B cell (primary cell): Measurements from ENCODE around the gene CHIT1. TPM values are rescaled to one million over a fixed set of nuclear protein-coding genes. Genes with fewer than 3 reads are reported as not detected.

Experiments used
- ATAC-seq: fragments of 200-7000 bp; cut with Tn5 transposase; one replicate; pipeline ENCODE4 v1.10.0; 2021; ENCODE audit warnings: low read depth, mild to moderate bottlenecking, moderate number of reproducible peaks, moderate library complexity
- CTCF ChIA-PET: fragments of 350-600 bp; sonication (Branson Sonifier 250); formaldehyde crosslinking; loops from one replicate; lab custom pipeline; 2021; ENCODE audit warnings: antibody characterized with exemption, inconsistent platforms; lab: Charles Lee
- POLR2A ChIA-PET: fragments of 350-600 bp; sonication (Branson Sonifier 250); formaldehyde crosslinking; loops from one replicate; lab custom pipeline; 2021; ENCODE audit warnings: antibody characterized with exemption; lab: Charles Lee
- DNase-seq: peaks from one replicate; pipeline ENCODE4 v3.0.0; 2013
- H2AFZ ChIP-seq: 2 replicates; pipeline ENCODE4 v1.6.1; 2012; ENCODE audit warnings: mild to moderate bottlenecking, low read depth, low read length; ENCODE audit not compliant: insufficient read depth, poor library complexity, severe bottlenecking
- H3K27ac ChIP-seq, 2 donors: 1 replicate in 1 of 2; 2 replicates in 1 of 2; pipeline ENCODE4 v1.5.1; 2012 to 2013; ENCODE audit warnings: low read length in 2 of 2, mild to moderate bottlenecking in 2 of 2, moderate library complexity in 1 of 2
- H3K27me3 ChIP-seq, 4 experiments: fragments of 200-600 bp in 1 of 4; sonication (generic) in 1 of 4; replicated peaks in 1 of 4; 1 replicate in 2 of 4; 2 replicates in 2 of 4; pipeline versions ENCODE4 v1.6.1 to v1.7.0; 2013 to 2016; ENCODE audit warnings: low read length in 3 of 4, mild to moderate bottlenecking in 2 of 4, mixed read lengths in 1 of 4, moderate library complexity in 1 of 4; ENCODE audit not compliant: insufficient read depth in 4 of 4, control insufficient read depth in 3 of 4; ENCODE audit errors: control extremely low read depth in 1 of 4
- H3K36me3 ChIP-seq, 2 experiments: replicated peaks in 1 of 2; 1 replicate in 1 of 2; 2 replicates in 1 of 2; pipeline versions ENCODE4 v1.6.1 to v1.7.1; 2013; ENCODE audit warnings: low read length in 1 of 2; ENCODE audit not compliant: insufficient read depth in 2 of 2, control insufficient read depth in 1 of 2; ENCODE audit errors: control extremely low read depth in 1 of 2, extremely low read depth in 1 of 2
- H3K4me1 ChIP-seq, 2 donors: fragments of 200-600 bp in 1 of 2; sonication (generic) in 1 of 2; 1 replicate in 1 of 2; 2 replicates in 1 of 2; pipeline versions ENCODE4 v1.5.1 to v1.6.1; 2013 to 2017; ENCODE audit warnings: low read length in 2 of 2; ENCODE audit not compliant: control insufficient read depth in 2 of 2, insufficient read depth in 2 of 2
- H3K4me2 ChIP-seq: replicated peaks from 2 replicates; pipeline ENCODE3; 2012; ENCODE audit warnings: mild to moderate bottlenecking, low read depth, low read length; ENCODE audit not compliant: poor library complexity, severe bottlenecking
- H3K4me3 ChIP-seq, 5 experiments: fragments of 200-600 bp in 1 of 5; sonication (generic) in 1 of 5; 1 replicate in 3 of 5; 2 replicates in 2 of 5; pipeline versions ENCODE4 v1.5.1 to v1.7.0; 2011 to 2016; ENCODE audit warnings: low read length in 4 of 5, mild to moderate bottlenecking in 4 of 5, low read depth in 2 of 5, control low read depth in 1 of 5, moderate library complexity in 1 of 5; ENCODE audit not compliant: insufficient read depth in 1 of 5; ENCODE audit errors: control extremely low read depth in 1 of 5, extremely low read depth in 1 of 5
- H3K79me2 ChIP-seq: fragments of 200-600 bp; sonication (generic); one replicate; pipeline ENCODE4 v1.6.0; 2016; ENCODE audit warnings: low read length; ENCODE audit not compliant: control insufficient read depth, insufficient read depth
- H3K9ac ChIP-seq: fragments of 200-600 bp; sonication (generic); 2 replicates; pipeline ENCODE4 v1.6.1; 2017; ENCODE audit warnings: mild to moderate bottlenecking, low read length, moderate library complexity
- H3K9me3 ChIP-seq, 3 donors: one replicate each; pipeline versions ENCODE4 v1.6.1 to v1.7.1; 2013; ENCODE audit warnings: low read length in 2 of 3; ENCODE audit not compliant: control insufficient read depth in 2 of 3, insufficient read depth in 1 of 3; ENCODE audit errors: control extremely low read depth in 1 of 3
- H4K20me1 ChIP-seq: 2 replicates; pipeline ENCODE4 v1.6.0; 2012; ENCODE audit warnings: mild to moderate bottlenecking, low read length; ENCODE audit not compliant: insufficient read depth, control insufficient read depth, poor library complexity, severe bottlenecking
- H3K27ac Mint-ChIP-seq: one replicate; pipeline ENCODE4 v1.8.0; 2021; ENCODE audit warnings: mixed read lengths
- H3K27me3 Mint-ChIP-seq: one replicate; pipeline ENCODE4 v1.8.0; 2021; ENCODE audit warnings: mixed read lengths
- H3K4me1 Mint-ChIP-seq: one replicate; pipeline ENCODE4 v1.8.0; 2021; ENCODE audit warnings: mixed read lengths
- H3K4me3 Mint-ChIP-seq: one replicate; pipeline ENCODE4 v1.8.0; 2021; ENCODE audit warnings: mixed read lengths
- H3K9me3 Mint-ChIP-seq: one replicate; pipeline ENCODE4 v1.8.0; 2022; ENCODE audit warnings: mixed read lengths; ENCODE audit not compliant: insufficient read depth
- EZH2 ChIP-seq: IDR thresholded peaks from 2 replicates; pipeline ENCODE4 v1.6.1; 2012; ENCODE audit warnings: borderline replicate concordance, low read depth, mild to moderate bottlenecking, moderate library complexity, low read length; ENCODE audit not compliant: insufficient read depth, poor library complexity, severe bottlenecking
- WGBS: methylation state at CpG from one replicate; pipeline ENCODE4 v1.1.5; 2013; ENCODE audit warnings: missing lambda C conversion rate; ENCODE audit not compliant: insufficient coverage; 5-methylcytosine and 5-hydroxymethylcytosine counted together
- intact Hi-C: fragments of 100-400 bp; cut with micrococcal nuclease; formaldehyde crosslinking; loops from one replicate; pipeline ENCODE4 v1.10.0; 2022
- polyA plus RNA-seq: library from polyadenylated mRNA; depleted of rRNA; stranded (reverse); fragments of >200 nt; gene quantifications from 2 replicates; pipeline ENCODE4 v1.2.3, GENCODE V29; 2012
- total RNA-seq, 2 donors: library from RNA; stranded (reverse); fragments of 120-200 nt in 1 of 2; gene quantifications; 1 replicate in 1 of 2; 2 replicates in 1 of 2; pipeline versions ENCODE4 v1.2.3 to v1.2.4, GENCODE V29; 2013 to 2022
- TF ChIP-seq, protein P1 (sequence below): fragments of 200-600 bp; IDR thresholded peaks from one replicate; pipeline ENCODE4 v1.8.0; 2022; ENCODE audit warnings: antibody characterized with exemption, mild to moderate bottlenecking

Gene CHIT1
- total and polyA plus RNA-seq, 2 donors (not counting 1 experiment from before 2014, with no cell fraction given), result 2.0 to 8.2 TPM

DNA sequence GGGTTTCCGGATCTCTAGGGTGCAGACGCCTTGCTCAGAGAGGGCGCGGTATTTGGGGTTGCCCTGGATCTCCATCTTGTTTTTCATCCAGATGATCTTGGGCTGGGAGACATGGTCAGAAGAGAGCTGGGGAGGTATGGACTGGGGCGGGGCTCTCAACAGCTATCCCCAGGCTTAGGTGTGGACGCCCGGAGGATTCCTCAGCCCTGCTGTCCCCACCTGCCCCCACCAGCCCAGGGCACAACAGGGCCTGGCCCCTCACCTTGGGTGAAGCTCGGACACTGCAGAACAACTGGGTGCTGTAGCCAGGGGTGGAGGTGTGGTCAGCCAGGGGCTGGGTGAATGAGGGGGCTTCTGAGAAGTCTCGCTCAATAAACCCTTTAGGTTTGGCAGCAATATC, 60.5 kb downstream of the CHIT1 start:
- intact Hi-C loops, result no loop called here
- Mint-ChIP-seq H3K27me3 (peaks cover 19% of the 10 kb centered on the region), H3K27ac (no peak overlapping the region), H3K4me3 (no peak overlapping the region), H3K4me1 (no peaks in the 10 kb centered on the region), H3K9me3 (no peaks in the 10 kb centered on the region)
- H3K36me3 ChIP-seq, result no peaks in the 10 kb centered on the region
- WGBS, result 91% methylated on average over 6 of the region's 9 CpGs
- TF ChIP-seq, protein P1, sequence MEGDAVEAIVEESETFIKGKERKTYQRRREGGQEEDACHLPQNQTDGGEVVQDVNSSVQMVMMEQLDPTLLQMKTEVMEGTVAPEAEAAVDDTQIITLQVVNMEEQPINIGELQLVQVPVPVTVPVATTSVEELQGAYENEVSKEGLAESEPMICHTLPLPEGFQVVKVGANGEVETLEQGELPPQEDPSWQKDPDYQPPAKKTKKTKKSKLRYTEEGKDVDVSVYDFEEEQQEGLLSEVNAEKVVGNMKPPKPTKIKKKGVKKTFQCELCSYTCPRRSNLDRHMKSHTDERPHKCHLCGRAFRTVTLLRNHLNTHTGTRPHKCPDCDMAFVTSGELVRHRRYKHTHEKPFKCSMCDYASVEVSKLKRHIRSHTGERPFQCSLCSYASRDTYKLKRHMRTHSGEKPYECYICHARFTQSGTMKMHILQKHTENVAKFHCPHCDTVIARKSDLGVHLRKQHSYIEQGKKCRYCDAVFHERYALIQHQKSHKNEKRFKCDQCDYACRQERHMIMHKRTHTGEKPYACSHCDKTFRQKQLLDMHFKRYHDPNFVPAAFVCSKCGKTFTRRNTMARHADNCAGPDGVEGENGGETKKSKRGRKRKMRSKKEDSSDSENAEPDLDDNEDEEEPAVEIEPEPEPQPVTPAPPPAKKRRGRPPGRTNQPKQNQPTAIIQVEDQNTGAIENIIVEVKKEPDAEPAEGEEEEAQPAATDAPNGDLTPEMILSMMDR, result no peak
- no peak for TF ChIP-seq EZH2
- no peak for ATAC-seq
- no peak overlapping the region for H3K4me2 ChIP-seq
- peaks cover 0 to 4% (median 0%) of the 10 kb centered on the region in 4 experiments for H3K27me3 ChIP-seq
- no peak overlapping the region for H3K27ac ChIP-seq
- H2AFZ ChIP-seq, result no peak overlapping the region
- H3K79me2 ChIP-seq, result no peaks in the 10 kb centered on the region
- ChIA-PET POLR2A (no interaction called here), CTCF (no interaction called here)
- DNase-seq, result no peak
- no peak overlapping the region for H3K9ac ChIP-seq
- H3K9me3 ChIP-seq, result peaks cover 0 to 7% (median 0%) of the 10 kb centered on the region in 3 donors
- H3K4me3 ChIP-seq, result no peak overlapping the region
- H3K4me1 ChIP-seq, result no peaks in the 10 kb centered on the region
- H4K20me1 ChIP-seq, result no peaks in the 10 kb centered on the region

DNA sequence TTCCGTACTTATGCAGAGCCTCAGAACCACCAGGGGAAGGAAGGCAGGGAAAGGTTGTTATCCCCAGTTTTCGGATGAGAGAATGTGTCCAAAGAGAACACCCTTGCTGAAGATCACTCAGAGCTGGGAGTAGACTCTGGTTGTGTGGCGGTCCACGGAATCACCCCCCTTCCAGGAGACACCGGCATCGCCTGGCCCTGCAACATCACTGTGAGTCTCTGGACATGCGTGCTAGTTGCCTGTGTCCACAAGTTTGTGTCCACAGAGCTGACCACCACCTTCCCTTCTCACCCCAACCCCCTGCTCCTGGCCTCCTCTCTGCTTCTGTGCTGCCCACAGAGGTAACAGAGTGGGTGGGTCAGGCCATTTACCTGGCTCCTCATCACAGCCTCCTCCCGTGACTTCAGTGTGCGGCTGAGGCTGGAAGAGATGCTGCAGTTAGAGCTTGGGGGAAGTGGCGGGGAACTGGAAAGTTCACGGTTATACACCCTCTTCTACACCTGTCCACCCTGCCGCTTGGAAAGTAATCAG, 61.2 kb downstream of the CHIT1 start:
- peaks cover 0 to 4% (median 0%) of the 10 kb centered on the region in 4 experiments for H3K27me3 ChIP-seq
- Mint-ChIP-seq H3K4me3 (no peak overlapping the region), H3K27me3 (peaks cover 19% of the 10 kb centered on the region), H3K9me3 (no peaks in the 10 kb centered on the region), H3K27ac (no peak overlapping the region), H3K4me1 (no peaks in the 10 kb centered on the region)
- no peaks in the 10 kb centered on the region for H3K36me3 ChIP-seq
- H3K4me1 ChIP-seq, result no peaks in the 10 kb centered on the region
- no peak for TF ChIP-seq EZH2
- TF ChIP-seq, protein P1, result no peak
- CTCF ChIA-PET, result no interaction called here
- POLR2A ChIA-PET, result no interaction called here
- no peak overlapping the region for H2AFZ ChIP-seq
- no peak overlapping the region for H3K9ac ChIP-seq
- H3K4me3 ChIP-seq, result no peak overlapping the region
- H3K79me2 ChIP-seq, result no peaks in the 10 kb centered on the region
- H3K4me2 ChIP-seq, result no peak overlapping the region
- DNase-seq (no peak), ATAC-seq (no peak)
- H3K9me3 ChIP-seq, result peaks cover 0 to 7% (median 0%) of the 10 kb centered on the region in 3 donors
- H4K20me1 ChIP-seq, result no peaks in the 10 kb centered on the region
- WGBS, result 93% methylated on average over 7 of the region's 12 CpGs
- no peak overlapping the region for H3K27ac ChIP-seq
- intact Hi-C loops, result no loop called here
